Retinal pigment epithelial cell (primary cell): ENCODE data around the gene TEX19.

ENCODE experiments used
- DNase-seq: peaks from one replicate; pipeline ENCODE4 v3.0.0-alpha.2; 2010; ENCODE audit warnings: low read depth
- H3K4me3 ChIP-seq: 2 replicates; pipeline ENCODE4 v1.5.1; 2011; ENCODE audit warnings: mild to moderate bottlenecking, low read length, control low read depth, moderate library complexity
- TF ChIP-seq, protein P1 (sequence below): conservative IDR thresholded peaks from 2 replicates; pipeline ENCODE4 v1.5.1; 2011; ENCODE audit warnings: low read depth, low read length, control low read depth, inconsistent platforms

Gene TEX19

DNA sequence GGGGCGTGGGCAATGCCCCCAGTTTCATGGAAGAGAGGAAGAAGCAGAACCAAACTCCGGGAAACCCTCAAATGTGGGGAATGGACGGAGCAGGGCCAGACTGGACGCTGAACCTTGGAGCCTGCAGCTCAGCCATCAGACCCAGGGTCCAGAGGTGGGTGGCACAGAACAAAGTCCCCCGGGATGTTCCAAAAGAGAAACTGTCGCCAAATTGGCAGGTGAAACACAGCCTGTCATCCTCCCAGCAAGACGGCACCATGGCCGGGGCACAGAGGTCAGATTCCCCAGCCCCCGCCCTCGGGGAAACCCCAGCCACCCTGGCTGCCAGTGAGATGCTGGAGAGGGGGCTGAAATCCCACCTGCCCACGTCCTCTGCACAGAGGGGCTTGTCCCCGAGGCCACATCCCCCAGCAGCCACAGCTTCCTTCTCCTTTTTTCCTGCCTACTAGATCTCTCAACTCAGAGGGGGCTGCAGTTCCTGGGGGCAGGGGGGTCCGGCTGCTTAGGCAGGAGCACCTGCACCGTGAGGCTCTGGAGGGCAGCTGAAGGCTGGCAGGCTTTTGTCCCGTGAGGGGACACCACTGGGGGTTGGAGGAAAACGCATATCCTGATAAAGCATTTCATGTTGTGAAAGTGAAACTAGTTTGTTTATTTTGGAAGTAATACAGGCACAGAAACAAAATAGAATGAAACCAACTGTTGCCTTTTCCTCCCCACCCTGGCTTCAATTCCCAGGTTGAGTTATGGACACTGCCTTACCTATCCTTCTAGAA lies 24.2 kb upstream of the TEX19 start:
- no peak overlapping the region for H3K4me3 ChIP-seq
- TF ChIP-seq, protein P1, sequence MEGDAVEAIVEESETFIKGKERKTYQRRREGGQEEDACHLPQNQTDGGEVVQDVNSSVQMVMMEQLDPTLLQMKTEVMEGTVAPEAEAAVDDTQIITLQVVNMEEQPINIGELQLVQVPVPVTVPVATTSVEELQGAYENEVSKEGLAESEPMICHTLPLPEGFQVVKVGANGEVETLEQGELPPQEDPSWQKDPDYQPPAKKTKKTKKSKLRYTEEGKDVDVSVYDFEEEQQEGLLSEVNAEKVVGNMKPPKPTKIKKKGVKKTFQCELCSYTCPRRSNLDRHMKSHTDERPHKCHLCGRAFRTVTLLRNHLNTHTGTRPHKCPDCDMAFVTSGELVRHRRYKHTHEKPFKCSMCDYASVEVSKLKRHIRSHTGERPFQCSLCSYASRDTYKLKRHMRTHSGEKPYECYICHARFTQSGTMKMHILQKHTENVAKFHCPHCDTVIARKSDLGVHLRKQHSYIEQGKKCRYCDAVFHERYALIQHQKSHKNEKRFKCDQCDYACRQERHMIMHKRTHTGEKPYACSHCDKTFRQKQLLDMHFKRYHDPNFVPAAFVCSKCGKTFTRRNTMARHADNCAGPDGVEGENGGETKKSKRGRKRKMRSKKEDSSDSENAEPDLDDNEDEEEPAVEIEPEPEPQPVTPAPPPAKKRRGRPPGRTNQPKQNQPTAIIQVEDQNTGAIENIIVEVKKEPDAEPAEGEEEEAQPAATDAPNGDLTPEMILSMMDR = no peak
- no peak for DNase-seq

DNA sequence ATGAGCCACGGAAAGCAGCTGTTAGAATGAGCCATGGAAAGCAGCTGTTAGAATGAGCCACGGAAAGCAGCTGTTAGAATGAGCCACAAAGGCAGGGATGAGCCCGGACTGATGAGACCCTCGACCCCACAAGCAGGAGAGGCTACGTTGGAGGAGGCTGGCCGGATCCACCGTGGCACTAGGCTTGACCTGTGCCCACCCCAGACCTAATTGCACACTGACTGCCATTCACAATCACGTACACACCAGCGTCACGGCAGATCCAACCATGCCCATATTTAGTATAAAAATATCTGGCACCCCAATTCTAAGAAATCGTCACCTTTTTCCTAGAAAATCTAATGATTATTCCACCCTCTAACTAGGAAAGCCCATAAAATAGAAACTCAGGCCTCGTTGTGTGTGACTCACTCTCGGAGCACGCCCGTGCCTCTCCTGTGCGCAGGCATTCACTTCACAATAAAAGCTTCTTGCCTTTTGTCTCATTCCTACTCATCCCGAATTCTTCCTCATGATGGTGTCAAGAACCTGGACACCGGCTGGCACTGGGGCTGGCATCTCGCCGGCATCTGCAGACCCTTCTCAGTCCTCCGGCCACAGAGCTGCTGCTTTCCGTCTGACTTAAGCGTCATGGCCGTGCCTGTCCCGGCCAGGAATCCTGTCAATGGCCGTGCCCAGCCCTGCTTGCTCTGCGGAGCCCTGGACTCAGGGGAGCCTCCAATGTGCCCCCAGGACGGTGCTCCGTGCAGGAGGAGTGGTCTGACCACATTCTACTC lies 20.0 kb upstream of the TEX19 start:
- peak overlapping the region; percentile 33 for H3K4me3 ChIP-seq
- DNase-seq = no peak
- TF ChIP-seq, protein P1 = no peak

DNA sequence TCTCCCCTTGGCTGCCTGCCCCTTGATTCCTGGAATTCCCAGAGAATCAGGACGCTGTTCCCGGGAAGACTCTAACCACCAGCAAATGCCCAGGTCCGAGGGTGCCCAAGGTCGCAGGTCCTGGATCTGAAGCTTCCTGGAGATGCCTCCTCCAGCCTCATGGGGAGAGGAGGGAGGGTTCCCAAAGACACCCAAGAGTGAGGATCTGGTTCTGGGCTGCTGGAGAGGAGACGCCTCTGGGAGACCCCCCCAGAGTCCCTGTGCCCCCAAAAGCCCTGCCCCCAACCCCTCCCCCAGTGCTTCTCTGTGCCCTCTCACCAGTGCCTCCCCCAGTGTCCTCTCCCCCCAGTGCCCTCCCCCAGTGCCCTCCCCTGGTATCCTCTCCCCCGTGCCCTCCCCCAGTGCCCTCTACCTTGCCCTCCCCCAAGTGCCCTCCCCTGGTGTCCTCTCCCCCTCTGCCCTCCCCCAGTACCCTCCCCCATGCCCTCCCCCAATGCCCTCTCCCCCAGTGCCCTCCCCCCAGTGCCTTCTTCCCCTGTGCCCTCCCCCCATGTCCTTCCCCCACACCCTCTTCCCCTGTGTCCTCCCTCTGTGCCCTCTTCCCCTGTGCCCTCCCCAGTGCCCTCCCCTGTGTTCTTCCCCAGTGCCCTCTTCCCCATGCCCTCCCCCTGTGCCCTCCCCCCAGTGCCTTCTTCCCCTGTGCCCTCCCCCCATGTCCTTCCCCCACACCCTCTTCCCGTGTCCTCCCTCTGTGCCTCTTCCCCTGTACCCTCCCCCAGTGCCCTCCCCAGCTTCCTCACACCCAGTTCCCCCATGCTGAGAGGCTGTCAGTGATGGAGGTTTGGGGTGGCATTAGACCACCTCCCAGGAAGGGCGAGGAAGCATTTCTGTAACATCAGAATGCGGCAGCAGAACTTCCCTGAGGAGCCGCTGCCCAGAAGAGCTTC lies 19.1 kb upstream of the TEX19 start:
- TF ChIP-seq, protein P1 = no peak
- no peak for DNase-seq
- peak overlapping the region; percentile 33 for H3K4me3 ChIP-seq

DNA sequence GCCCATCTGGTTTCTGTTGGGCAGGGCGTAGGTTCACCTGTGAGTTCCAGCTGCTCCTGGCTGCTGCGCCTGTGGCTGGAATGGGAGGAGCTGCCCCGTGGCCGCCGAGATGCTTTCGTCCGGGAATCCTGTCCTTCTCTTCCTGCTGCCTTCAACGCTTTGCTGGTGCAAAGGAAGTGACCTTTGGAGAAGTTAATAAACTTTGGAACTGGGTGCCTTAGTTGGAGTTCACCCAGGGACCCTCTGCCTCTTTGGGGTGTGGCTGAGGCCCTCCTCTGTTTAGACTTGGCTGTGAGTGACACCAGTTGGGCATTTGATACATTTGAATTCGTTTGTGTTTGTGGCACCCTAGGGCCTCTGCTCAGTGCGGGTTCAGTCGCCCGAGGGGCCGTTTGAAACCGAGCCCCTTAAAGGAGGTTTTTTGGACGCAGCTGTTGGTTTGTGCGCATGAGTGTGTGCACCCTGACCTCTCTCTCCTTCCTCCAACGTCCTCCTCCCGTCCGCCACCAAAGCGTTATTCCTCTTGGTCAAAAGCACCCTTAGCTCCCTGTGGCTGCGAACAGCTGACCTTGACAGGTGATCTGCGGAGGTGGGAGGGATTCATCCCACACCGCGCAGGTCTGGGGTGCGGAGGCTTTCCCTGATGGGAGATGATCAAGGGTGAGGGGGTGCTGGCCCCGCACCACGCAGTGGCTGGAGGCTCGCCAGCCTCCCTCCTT lies 16.5 kb upstream of the TEX19 start:
- TF ChIP-seq, protein P1 = no peak
- no peak overlapping the region for H3K4me3 ChIP-seq
- no peak for DNase-seq

DNA sequence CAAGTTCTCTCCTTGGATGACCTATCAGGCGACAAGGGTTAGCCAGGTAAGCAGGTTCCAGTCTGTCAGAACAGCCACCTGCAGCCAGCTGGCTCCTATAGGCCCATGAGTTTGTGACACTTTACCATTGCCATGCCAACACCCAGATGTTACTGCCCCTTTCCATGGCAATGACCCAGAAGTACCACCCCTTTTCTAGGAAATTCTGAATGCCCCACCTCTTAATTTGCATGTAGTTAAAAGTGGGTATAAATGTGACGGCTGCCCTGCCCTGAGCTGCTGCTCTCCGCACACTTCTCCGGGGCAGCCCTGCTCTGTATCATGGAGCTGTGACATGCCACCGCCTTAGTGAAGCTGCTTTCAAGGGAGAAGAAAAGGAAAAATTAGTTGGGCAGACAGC lies 15.5 kb upstream of the TEX19 start:
- DNase-seq = no peak
- TF ChIP-seq, protein P1 = no peak
- no peak overlapping the region for H3K4me3 ChIP-seq

DNA sequence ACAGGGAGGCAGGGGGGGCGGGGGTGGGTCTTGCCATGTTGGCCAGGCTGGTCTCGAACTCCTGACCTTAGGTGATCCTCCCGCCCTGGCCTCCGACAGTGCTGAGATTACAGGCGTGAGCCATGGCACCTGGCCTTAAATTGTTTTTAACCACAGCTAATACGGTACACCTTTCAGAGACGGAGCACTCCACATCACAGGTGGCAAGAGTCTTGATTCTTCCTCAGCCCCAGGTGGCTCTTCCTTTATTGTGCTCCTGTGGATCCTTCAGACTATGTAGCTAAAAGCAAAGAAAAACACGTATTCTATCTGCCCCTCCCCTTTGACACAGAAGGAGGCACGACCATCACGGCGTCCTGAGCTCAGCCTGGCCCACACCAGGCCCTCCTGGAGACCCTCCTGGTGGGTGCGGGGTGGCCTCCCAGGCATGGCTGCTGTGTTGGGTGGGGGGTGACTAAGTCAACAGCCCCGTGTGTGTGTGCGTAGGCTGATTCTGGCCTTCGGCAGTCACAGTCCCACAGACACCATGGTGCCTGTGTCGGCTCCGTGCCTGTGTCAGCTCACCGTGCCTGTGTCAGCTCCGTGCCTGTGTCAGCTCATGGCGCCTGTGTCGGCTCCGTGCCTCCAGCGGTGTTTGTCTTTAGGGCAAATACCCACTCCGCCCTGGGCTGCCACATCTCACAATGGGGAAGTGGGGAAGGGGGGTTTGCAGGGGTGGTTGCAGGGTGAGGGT lies 14.7 kb upstream of the TEX19 start:
- TF ChIP-seq, protein P1 = no peak
- no peak for DNase-seq
- H3K4me3 ChIP-seq = no peak overlapping the region
